ENCODE measurements around the gene DPAGT1.

DPAGT1 gene

GRCh38 chr11:119111361-119111925 lies 9.8 kb upstream of the DPAGT1 start:
- H4K12ac ChIP-seq (ENCODE audit: low read depth, low read length): no peak overlapping the region
- H2BK120ac ChIP-seq (ENCODE audit: insufficient read depth, low read length, poor library complexity): no peak overlapping the region
- H4K91ac ChIP-seq (ENCODE audit: low read depth, low read length): no peak overlapping the region
- peaks cover 13 to 15% of the 10 kb centered on the region in 2 experiments for H3K4me1 ChIP-seq (ENCODE audit: control insufficient read depth in 1 of 2, insufficient read depth in 2 of 2, low read length in 2 of 2)
- H3K79me1 ChIP-seq (ENCODE audit: low read length): peaks cover 4% of the 10 kb centered on the region
- H2AFZ ChIP-seq (ENCODE audit: insufficient read depth, low read length, poor library complexity): no peak overlapping the region
- WGBS (ENCODE audit: extremely low coverage, insufficient coverage, insufficient read length): no CpG with 5 or more reads among the region's 11 CpGs
- no peak overlapping the region for H3K9ac ChIP-seq (ENCODE audit: low read length)
- peaks cover 1% of the 10 kb centered on the region for H3K9me3 ChIP-seq (ENCODE audit: insufficient read depth, low read depth, low read length)
- no peaks in the 10 kb centered on the region for H3K27me3 ChIP-seq (ENCODE audit: insufficient read depth, low read length)
- H3K4me3 ChIP-seq (ENCODE audit: low read depth, low read length): no peak overlapping the region
- H3K27ac ChIP-seq (ENCODE audit: low read depth, low read length): no peak overlapping the region
- no peak overlapping the region for H2BK5ac ChIP-seq (ENCODE audit: low read depth, low read length, poor library complexity)
- no peak overlapping the region for H3K14ac ChIP-seq (ENCODE audit: low read length)
- H3K4ac ChIP-seq (ENCODE audit: low read depth, low read length): no peak overlapping the region
- no peak overlapping the region for H3K18ac ChIP-seq (ENCODE audit: low read length)
- H3K79me2 ChIP-seq (ENCODE audit: control insufficient read depth, insufficient read depth, low read length, poor library complexity): peaks cover 2% of the 10 kb centered on the region
- no peak overlapping the region for H2BK12ac ChIP-seq (ENCODE audit: low read length)
- H2AK5ac ChIP-seq (ENCODE audit: low read length): no peak overlapping the region
- no peak overlapping the region for H3K4me2 ChIP-seq (ENCODE audit: low read length)
- DNase-seq: no peak
- H4K8ac ChIP-seq (ENCODE audit: low read depth, low read length): no peak overlapping the region
- peaks cover 14 to 20% of the 10 kb centered on the region in 2 experiments for H3K36me3 ChIP-seq (ENCODE audit: control insufficient read depth in 1 of 2, insufficient read depth in 2 of 2, low read length in 2 of 2)
- no peak overlapping the region for H3K23ac ChIP-seq (ENCODE audit: low read length)

DNA sequence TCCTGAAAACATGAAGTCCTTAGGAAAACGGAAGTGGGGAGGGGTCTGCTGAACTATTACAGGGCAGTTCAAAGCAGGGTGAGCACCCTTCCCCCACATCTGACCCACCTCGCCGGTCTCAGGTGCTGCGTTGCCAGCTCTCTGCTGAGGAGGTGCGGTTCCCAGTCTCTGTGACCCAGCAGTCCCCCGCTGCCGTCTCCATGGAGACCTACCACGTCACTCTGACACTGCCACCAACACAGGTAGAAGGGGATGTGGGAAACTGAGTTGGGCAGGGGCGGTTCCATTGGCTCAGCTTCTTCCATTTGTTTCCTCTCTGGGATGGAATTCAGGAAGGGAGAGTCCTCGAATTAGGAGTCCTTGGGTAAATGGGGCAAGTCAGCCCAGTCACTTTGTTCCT lies 8.8 kb upstream of the DPAGT1 start:
- H3K4me1 ChIP-seq (ENCODE audit: control insufficient read depth in 1 of 2, insufficient read depth in 2 of 2, low read length in 2 of 2): peaks cover 14 to 16% of the 10 kb centered on the region in 2 experiments

GRCh38 chr11:119109843-119110242 lies 8.2 kb upstream of the DPAGT1 start:
- Histone ChIP-seq H2AFZ (ENCODE audit: insufficient read depth, low read length, poor library complexity) (no peak overlapping the region), H2BK12ac (ENCODE audit: low read length) (no peak overlapping the region), H2BK5ac (ENCODE audit: low read depth, low read length, poor library complexity) (no peak overlapping the region), H3K14ac (ENCODE audit: low read length) (no peak overlapping the region), H3K27me3 (ENCODE audit: insufficient read depth, low read length) (no peaks in the 10 kb centered on the region), H3K4me2 (ENCODE audit: low read length) (no peak overlapping the region), H3K4me1 (ENCODE audit: control insufficient read depth in 1 of 2, insufficient read depth in 2 of 2, low read length in 2 of 2) (peaks cover 14 to 16% of the 10 kb centered on the region in 2 experiments), H4K8ac (ENCODE audit: low read depth, low read length) (no peak overlapping the region), H3K4me3 (ENCODE audit: low read depth, low read length) (no peak overlapping the region), H3K4ac (ENCODE audit: low read depth, low read length) (no peak overlapping the region), H3K36me3 (ENCODE audit: control insufficient read depth in 1 of 2, insufficient read depth in 2 of 2, low read length in 2 of 2) (peaks cover 10 to 20% of the 10 kb centered on the region in 2 experiments), H3K9me3 (ENCODE audit: insufficient read depth, low read depth, low read length) (peaks cover 1% of the 10 kb centered on the region), H4K12ac (ENCODE audit: low read depth, low read length) (no peak overlapping the region), H3K79me1 (ENCODE audit: low read length) (peaks cover 4% of the 10 kb centered on the region), H3K27ac (ENCODE audit: low read depth, low read length) (no peak overlapping the region), H3K23ac (ENCODE audit: low read length) (no peak overlapping the region), H4K91ac (ENCODE audit: low read depth, low read length) (no peak overlapping the region), H3K18ac (ENCODE audit: low read length) (no peak overlapping the region), H2BK120ac (ENCODE audit: insufficient read depth, low read length, poor library complexity) (no peak overlapping the region), H2AK5ac (ENCODE audit: low read length) (no peak overlapping the region), H3K9ac (ENCODE audit: low read length) (no peak overlapping the region), H3K79me2 (ENCODE audit: control insufficient read depth, insufficient read depth, low read length, poor library complexity) (peaks cover 2% of the 10 kb centered on the region)
- WGBS (ENCODE audit: extremely low coverage, insufficient coverage, insufficient read length): no CpG with 5 or more reads among the region's 3 CpGs
- no peak for DNase-seq

More for the DNA sequence above, 8.8 kb upstream of the DPAGT1 start:
- H3K9ac ChIP-seq (ENCODE audit: low read length): no peak overlapping the region
- no peak overlapping the region for H2BK120ac ChIP-seq (ENCODE audit: insufficient read depth, low read length, poor library complexity)
- H3K23ac ChIP-seq (ENCODE audit: low read length): no peak overlapping the region
- no peak overlapping the region for H3K14ac ChIP-seq (ENCODE audit: low read length)
- H3K9me3 ChIP-seq (ENCODE audit: insufficient read depth, low read depth, low read length): peaks cover 1% of the 10 kb centered on the region
- H3K4me2 ChIP-seq (ENCODE audit: low read length): no peak overlapping the region
- H4K12ac ChIP-seq (ENCODE audit: low read depth, low read length): no peak overlapping the region
- no peak overlapping the region for H3K4me3 ChIP-seq (ENCODE audit: low read depth, low read length)
- peaks cover 2% of the 10 kb centered on the region for H3K79me2 ChIP-seq (ENCODE audit: control insufficient read depth, insufficient read depth, low read length, poor library complexity)
- peaks cover 10 to 20% of the 10 kb centered on the region in 2 experiments for H3K36me3 ChIP-seq (ENCODE audit: control insufficient read depth in 1 of 2, insufficient read depth in 2 of 2, low read length in 2 of 2)
- H4K91ac ChIP-seq (ENCODE audit: low read depth, low read length): no peak overlapping the region
- no peaks in the 10 kb centered on the region for H3K27me3 ChIP-seq (ENCODE audit: insufficient read depth, low read length)
- no peak overlapping the region for H3K4ac ChIP-seq (ENCODE audit: low read depth, low read length)
- H3K18ac ChIP-seq (ENCODE audit: low read length): no peak overlapping the region
- no peak overlapping the region for H3K27ac ChIP-seq (ENCODE audit: low read depth, low read length)
- H2BK5ac ChIP-seq (ENCODE audit: low read depth, low read length, poor library complexity): no peak overlapping the region
- whole genome bisulfite sequencing (ENCODE audit: extremely low coverage, insufficient coverage, insufficient read length): no CpG with 5 or more reads among the region's 10 CpGs
- no peak overlapping the region for H2BK12ac ChIP-seq (ENCODE audit: low read length)
- no peak overlapping the region for H2AK5ac ChIP-seq (ENCODE audit: low read length)
- no peak overlapping the region for H4K8ac ChIP-seq (ENCODE audit: low read depth, low read length)
- no peak for DNase-seq
- H2AFZ ChIP-seq (ENCODE audit: insufficient read depth, low read length, poor library complexity): no peak overlapping the region
- H3K79me1 ChIP-seq (ENCODE audit: low read length): peaks cover 4% of the 10 kb centered on the region

GRCh38 chr11:119108857-119109221 lies 7.2 kb upstream of the DPAGT1 start:
- no peak overlapping the region for H4K91ac ChIP-seq (ENCODE audit: low read depth, low read length)
- H3K4ac ChIP-seq (ENCODE audit: low read depth, low read length): no peak overlapping the region
- no peak overlapping the region for H4K12ac ChIP-seq (ENCODE audit: low read depth, low read length)
- no CpG with 5 or more reads among the region's 2 CpGs for WGBS (ENCODE audit: extremely low coverage, insufficient coverage, insufficient read length)
- H2AFZ ChIP-seq (ENCODE audit: insufficient read depth, low read length, poor library complexity): no peak overlapping the region
- peaks cover 5 to 15% of the 10 kb centered on the region in 2 experiments for H3K36me3 ChIP-seq (ENCODE audit: control insufficient read depth in 1 of 2, insufficient read depth in 2 of 2, low read length in 2 of 2)
- no peak overlapping the region for H3K23ac ChIP-seq (ENCODE audit: low read length)
- H3K18ac ChIP-seq (ENCODE audit: low read length): no peak overlapping the region
- no peak overlapping the region for H3K4me3 ChIP-seq (ENCODE audit: low read depth, low read length)
- H3K4me1 ChIP-seq (ENCODE audit: control insufficient read depth in 1 of 2, insufficient read depth in 2 of 2, low read length in 2 of 2): peaks cover 14 to 16% of the 10 kb centered on the region in 2 experiments
- H3K9ac ChIP-seq (ENCODE audit: low read length): no peak overlapping the region
- peaks cover 4% of the 10 kb centered on the region for H3K79me1 ChIP-seq (ENCODE audit: low read length)
- H3K9me3 ChIP-seq (ENCODE audit: insufficient read depth, low read depth, low read length): peaks cover 1% of the 10 kb centered on the region
- H3K27ac ChIP-seq (ENCODE audit: low read depth, low read length): no peak overlapping the region
- H3K27me3 ChIP-seq (ENCODE audit: insufficient read depth, low read length): no peaks in the 10 kb centered on the region
- no peak overlapping the region for H2BK12ac ChIP-seq (ENCODE audit: low read length)
- no peak for DNase-seq
- no peak overlapping the region for H2AK5ac ChIP-seq (ENCODE audit: low read length)
- no peak overlapping the region for H3K14ac ChIP-seq (ENCODE audit: low read length)
- H4K8ac ChIP-seq (ENCODE audit: low read depth, low read length): no peak overlapping the region
- H3K4me2 ChIP-seq (ENCODE audit: low read length): no peak overlapping the region
- no peak overlapping the region for H2BK120ac ChIP-seq (ENCODE audit: insufficient read depth, low read length, poor library complexity)
- peaks cover 2% of the 10 kb centered on the region for H3K79me2 ChIP-seq (ENCODE audit: control insufficient read depth, insufficient read depth, low read length, poor library complexity)
- no peak overlapping the region for H2BK5ac ChIP-seq (ENCODE audit: low read depth, low read length, poor library complexity)
